Osteocyte (in vitro differentiated cells): ENCODE results near the gene KRT78. TPM values are rescaled to one million over a fixed set of nuclear protein-coding genes. Genes with fewer than 3 reads are reported as not detected.

Experiments
- DNase-seq: peaks from one replicate; pipeline ENCODE4 v3.0.0; 2021; ENCODE audit warnings: mixed read lengths; ENCODE audit not compliant: unreplicated experiment; ENCODE audit errors: extremely low spot score
- H3K27ac Mint-ChIP-seq: one replicate; pipeline ENCODE4 v1.8.0; 2021; ENCODE audit warnings: mild to moderate bottlenecking, mixed read lengths; ENCODE audit not compliant: unreplicated experiment
- H3K27me3 Mint-ChIP-seq: one replicate; pipeline ENCODE4 v1.8.0; 2021; ENCODE audit warnings: mixed read lengths; ENCODE audit not compliant: unreplicated experiment
- H3K36me3 Mint-ChIP-seq: one replicate; pipeline ENCODE4 v1.8.0; 2021; ENCODE audit warnings: mixed read lengths; ENCODE audit not compliant: unreplicated experiment
- H3K4me1 Mint-ChIP-seq: one replicate; pipeline ENCODE4 v1.8.0; 2021; ENCODE audit warnings: mixed read lengths; ENCODE audit not compliant: unreplicated experiment
- H3K4me3 Mint-ChIP-seq: one replicate; pipeline ENCODE4 v1.8.0; 2021; ENCODE audit warnings: mild to moderate bottlenecking, moderate library complexity, mixed read lengths; ENCODE audit not compliant: unreplicated experiment
- H3K9me3 Mint-ChIP-seq: one replicate; pipeline ENCODE4 v1.8.0; 2021; ENCODE audit warnings: mixed read lengths; ENCODE audit not compliant: unreplicated experiment
- CTCF ChIP-seq: fragments of 200-600 bp; sonication (generic); IDR thresholded peaks from 2 replicates; pipeline ENCODE4 v1.5.0; 2021; ENCODE audit warnings: antibody characterized with exemption, mild to moderate bottlenecking, moderate library complexity
- total RNA-seq: library from RNA; stranded (reverse); gene quantifications from 2 replicates; pipeline ENCODE4 v1.2.1, GENCODE V29; 2021

KRT78 gene
- total RNA-seq, 1 donor from 2014 or later: not detected

GRCh38 chr12:52836042-52836466, 12.7 kb downstream of the KRT78 start:
- DNase-seq: no peak
- no peak overlapping the region for H3K27ac Mint-ChIP-seq

GRCh38 chr12:52835271-52836041, 13.3 kb downstream of the KRT78 start:
- Mint-ChIP-seq H3K36me3 (no peaks in the 10 kb centered on the region), H3K27ac (no peak overlapping the region), H3K9me3 (no peaks in the 10 kb centered on the region), H3K4me1 (peaks cover 17% of the 10 kb centered on the region), H3K4me3 (no peak overlapping the region), H3K27me3 (peaks cover 2% of the 10 kb centered on the region)
- DNase-seq: no peak
- TF ChIP-seq CTCF: no peak

More at GRCh38 chr12:52836042-52836466, 12.7 kb downstream of the KRT78 start:
- H3K36me3 Mint-ChIP-seq: no peaks in the 10 kb centered on the region
- peaks cover 17% of the 10 kb centered on the region for H3K4me1 Mint-ChIP-seq
- no peak overlapping the region for H3K4me3 Mint-ChIP-seq
- no peak for TF ChIP-seq CTCF
- H3K9me3 Mint-ChIP-seq: no peaks in the 10 kb centered on the region
- no peaks in the 10 kb centered on the region for H3K27me3 Mint-ChIP-seq

GRCh38 chr12:52834727-52835001, 14.1 kb downstream of the KRT78 start:
- Mint-ChIP-seq H3K36me3 (no peaks in the 10 kb centered on the region), H3K4me3 (no peak overlapping the region), H3K27me3 (peaks cover 8% of the 10 kb centered on the region), H3K9me3 (no peaks in the 10 kb centered on the region), H3K27ac (no peak overlapping the region), H3K4me1 (peaks cover 17% of the 10 kb centered on the region)
- TF ChIP-seq CTCF: no peak
- DNase-seq: no peak

- no peak within 1 kb of the TSS for H3K27ac Mint-ChIP-seq
- no peaks in the 10 kb centered on the region for H3K9me3 Mint-ChIP-seq
- H3K27me3 Mint-ChIP-seq: peaks cover 11% of the 10 kb centered on the region
- H3K4me3 Mint-ChIP-seq: no peak within 1 kb of the TSS
- H3K4me1 Mint-ChIP-seq: peaks cover 17% of the 10 kb centered on the region
- H3K36me3 Mint-ChIP-seq: no peaks in the 10 kb centered on the region
- no peak for DNase-seq
- TF ChIP-seq CTCF: no peak
Measured at GRCh38 chr12:52833922-52834726, 14.7 kb downstream of the KRT78 start, which contains the start of gene KRT79. Gene KRT79 (minus strand): TSS chr12:52834311. CDS start chr12:52834260, 51 bp downstream.
